Epithelial cell of proximal tubule (primary cell): ENCODE measurements around the gene MMP11. TPM values are rescaled to one million over a fixed set of nuclear protein-coding genes. Genes with fewer than 3 reads are reported as not detected.

ENCODE experiments used
- DNase-seq: peaks from one replicate; pipeline ENCODE4 v3.0.0-alpha.2; 2011; ENCODE audit warnings: low read depth
- H3K4me3 ChIP-seq: 2 replicates; pipeline ENCODE4 v1.5.1; 2011; ENCODE audit warnings: low read depth, mild to moderate bottlenecking, low read length
- total RNA-seq: library from RNA; depleted of rRNA; stranded (reverse); fragments of >200 nt; gene quantifications from 2 replicates; pipeline ENCODE4 v1.2.3, GENCODE V29; 2015
- TF ChIP-seq, protein P1 (sequence below): conservative IDR thresholded peaks from 2 replicates; pipeline ENCODE4 v1.5.1; 2012; ENCODE audit warnings: low read depth, mild to moderate bottlenecking, low read length

MMP11 gene
- total RNA-seq, 1 donor from 2014 or later, result 22.3 TPM

DNA sequence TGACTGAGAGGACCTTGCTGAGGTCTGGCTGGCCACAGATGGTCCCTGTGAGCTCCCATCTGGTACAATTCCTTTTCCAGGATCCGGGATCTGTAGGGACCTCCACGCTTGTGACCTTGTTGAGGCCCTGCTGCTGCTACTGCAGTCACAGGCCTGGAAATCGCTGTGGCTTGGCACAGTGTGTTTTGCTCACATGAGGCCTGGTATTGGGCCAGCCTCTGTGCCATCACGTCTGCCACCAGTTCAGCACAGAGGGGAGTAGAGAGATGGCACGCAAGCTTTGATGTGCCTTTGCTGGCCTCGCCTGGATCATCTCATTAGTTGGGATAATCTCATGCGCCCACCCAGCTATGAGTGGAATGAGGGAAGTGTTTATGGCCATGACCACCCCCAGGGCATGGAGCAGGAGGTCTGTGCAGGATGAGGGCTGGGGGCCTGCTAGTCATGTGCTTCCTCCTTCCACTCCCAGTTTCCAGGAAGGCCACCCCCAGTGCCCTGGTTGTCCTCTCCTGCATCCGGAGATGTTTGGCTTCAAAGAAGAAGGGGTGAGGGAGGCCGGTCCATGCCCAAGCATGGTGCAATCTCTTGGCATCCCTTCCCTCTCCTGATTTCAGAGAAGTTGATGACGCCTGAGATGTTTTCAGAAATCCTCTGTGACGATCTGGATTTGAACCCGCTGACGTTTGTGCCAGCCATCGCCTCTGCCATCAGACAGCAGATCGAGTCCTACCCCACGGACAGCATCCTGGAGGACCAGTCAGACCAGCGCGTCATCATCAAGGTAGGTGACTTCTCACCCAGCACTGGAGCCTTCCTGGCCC is 43.7 kb downstream of the MMP11 start:
- TF ChIP-seq, protein P1, sequence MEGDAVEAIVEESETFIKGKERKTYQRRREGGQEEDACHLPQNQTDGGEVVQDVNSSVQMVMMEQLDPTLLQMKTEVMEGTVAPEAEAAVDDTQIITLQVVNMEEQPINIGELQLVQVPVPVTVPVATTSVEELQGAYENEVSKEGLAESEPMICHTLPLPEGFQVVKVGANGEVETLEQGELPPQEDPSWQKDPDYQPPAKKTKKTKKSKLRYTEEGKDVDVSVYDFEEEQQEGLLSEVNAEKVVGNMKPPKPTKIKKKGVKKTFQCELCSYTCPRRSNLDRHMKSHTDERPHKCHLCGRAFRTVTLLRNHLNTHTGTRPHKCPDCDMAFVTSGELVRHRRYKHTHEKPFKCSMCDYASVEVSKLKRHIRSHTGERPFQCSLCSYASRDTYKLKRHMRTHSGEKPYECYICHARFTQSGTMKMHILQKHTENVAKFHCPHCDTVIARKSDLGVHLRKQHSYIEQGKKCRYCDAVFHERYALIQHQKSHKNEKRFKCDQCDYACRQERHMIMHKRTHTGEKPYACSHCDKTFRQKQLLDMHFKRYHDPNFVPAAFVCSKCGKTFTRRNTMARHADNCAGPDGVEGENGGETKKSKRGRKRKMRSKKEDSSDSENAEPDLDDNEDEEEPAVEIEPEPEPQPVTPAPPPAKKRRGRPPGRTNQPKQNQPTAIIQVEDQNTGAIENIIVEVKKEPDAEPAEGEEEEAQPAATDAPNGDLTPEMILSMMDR, result no peak
- no peak for DNase-seq
- H3K4me3 ChIP-seq, result no peak overlapping the region

DNA sequence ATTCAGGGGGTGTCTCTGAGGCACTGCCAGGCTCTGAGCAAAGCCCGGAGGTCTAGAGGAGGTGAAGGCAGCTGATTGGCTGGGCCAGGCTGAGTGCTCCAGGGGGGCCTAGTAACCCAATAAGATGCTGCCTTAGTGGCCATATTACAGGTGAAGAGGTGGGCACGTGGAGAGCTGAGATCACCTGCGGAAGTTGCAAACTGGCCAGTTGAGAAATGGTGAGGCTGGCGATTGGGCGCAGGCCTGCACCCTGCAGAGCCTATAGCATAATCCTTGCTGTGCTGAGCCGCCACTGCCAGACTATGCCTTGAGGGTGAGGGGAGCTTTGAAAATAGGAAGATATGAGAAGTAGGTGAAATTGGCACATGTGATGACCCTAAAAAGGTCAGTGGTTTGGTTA is 44.5 kb downstream of the MMP11 start:
- DNase-seq, result no peak
- TF ChIP-seq, protein P1, result no peak
- H3K4me3 ChIP-seq, result no peak overlapping the region

DNA sequence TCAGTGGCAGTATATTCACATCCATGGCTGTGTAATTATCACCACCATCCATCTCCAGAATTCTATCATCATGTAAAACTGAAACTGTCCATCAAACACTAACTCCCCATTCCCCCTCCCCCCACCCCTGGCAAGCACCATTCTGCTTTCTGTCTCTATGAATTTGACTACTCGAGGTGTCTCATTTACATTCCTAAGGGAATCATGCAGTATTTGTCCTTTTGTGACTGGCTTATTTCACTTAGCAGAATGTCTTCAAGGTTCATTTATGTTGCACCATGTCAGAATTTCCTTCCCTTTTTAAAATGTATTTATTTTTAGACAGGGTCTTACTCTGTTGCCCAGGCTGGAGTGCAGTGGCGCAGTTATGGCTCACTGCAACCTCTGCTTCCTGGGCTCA is 45.9 kb downstream of the MMP11 start:
- DNase-seq, result no peak

DNA sequence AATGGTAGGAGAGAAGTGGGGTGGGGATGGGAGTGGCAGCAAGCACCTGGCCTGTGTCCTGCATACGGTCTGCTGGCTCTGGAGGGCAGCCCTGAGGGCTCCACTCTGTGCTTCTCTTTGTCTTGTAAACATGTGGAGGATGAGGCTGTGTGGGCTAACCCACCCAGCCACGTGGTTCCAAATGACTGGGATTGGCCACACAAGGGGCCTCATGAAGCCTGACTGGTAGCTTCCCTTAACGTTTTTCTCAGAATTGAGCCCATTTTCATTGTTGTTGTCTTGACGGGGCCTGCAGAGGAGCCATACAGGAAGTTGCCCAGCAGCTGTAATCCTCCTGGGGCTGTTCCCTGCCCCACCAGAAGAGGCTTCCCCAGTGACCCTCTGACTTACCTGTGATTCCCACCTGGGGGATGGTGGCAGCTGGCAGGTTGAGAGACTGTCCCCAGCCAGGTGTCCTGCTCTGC is 48.1 kb downstream of the MMP11 start:
- TF ChIP-seq, protein P1, result no peak
- H3K4me3 ChIP-seq, result no peak overlapping the region
- DNase-seq, result no peak

More for the DNA sequence above, 45.9 kb downstream of the MMP11 start:
- H3K4me3 ChIP-seq, result no peak overlapping the region
- TF ChIP-seq, protein P1, result no peak

DNA sequence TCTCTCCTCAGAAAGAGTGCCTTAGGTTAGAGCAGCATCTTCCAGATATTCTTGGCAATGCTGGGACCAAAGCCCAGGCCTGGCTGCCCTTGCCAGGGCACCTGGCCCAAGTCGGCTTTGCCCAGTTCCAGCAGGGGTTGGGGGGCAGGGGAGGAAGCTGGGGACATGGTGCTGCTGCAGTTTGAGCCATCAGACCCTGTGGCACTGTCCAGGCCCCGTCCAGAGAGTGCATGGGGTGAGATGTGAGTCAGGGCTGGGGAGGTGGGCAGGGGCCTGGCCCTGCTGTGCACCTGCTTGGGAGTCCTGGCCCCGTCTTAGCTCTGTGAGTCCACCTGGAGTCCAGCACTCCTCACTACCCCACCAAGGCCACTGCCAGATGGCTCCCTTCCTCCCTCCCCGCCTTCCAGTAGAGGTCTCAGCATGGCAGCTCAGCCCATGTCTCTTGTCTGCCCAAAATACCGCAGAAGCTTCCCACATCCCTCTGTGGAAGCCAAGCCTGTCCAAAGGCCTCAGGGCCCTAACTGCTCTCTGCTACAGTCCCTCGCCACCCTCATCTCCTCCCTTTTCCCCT is 49.5 kb downstream of the MMP11 start:
- TF ChIP-seq, protein P1, result no peak
- no peak for DNase-seq
- H3K4me3 ChIP-seq, result no peak overlapping the region

DNA sequence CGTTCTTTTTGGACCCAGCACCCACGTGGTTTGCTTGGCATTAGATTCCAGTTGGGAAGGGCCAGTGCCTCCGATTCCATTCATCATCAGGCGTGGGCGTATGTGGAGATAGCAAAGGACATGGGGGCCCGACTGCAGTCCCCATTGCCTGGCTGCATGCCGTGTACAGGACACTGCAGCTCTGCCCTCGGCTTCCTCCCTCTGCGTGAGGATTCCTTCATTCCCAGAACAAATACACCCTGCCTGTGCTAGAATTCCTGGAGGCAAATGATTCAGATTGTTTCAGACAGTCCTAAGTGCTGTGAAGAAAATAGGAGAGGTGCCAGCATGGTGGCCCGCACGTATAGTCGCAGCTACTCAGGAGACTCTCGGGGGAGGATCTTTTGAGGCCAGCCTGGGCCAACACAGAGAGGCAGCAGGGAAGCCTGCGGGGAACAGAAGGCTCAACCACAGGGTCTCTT is 50.7 kb downstream of the MMP11 start:
- no peak overlapping the region for H3K4me3 ChIP-seq
- DNase-seq, result no peak
- TF ChIP-seq, protein P1, result no peak
